ENCODE results near the gene APBB2.

DNA sequence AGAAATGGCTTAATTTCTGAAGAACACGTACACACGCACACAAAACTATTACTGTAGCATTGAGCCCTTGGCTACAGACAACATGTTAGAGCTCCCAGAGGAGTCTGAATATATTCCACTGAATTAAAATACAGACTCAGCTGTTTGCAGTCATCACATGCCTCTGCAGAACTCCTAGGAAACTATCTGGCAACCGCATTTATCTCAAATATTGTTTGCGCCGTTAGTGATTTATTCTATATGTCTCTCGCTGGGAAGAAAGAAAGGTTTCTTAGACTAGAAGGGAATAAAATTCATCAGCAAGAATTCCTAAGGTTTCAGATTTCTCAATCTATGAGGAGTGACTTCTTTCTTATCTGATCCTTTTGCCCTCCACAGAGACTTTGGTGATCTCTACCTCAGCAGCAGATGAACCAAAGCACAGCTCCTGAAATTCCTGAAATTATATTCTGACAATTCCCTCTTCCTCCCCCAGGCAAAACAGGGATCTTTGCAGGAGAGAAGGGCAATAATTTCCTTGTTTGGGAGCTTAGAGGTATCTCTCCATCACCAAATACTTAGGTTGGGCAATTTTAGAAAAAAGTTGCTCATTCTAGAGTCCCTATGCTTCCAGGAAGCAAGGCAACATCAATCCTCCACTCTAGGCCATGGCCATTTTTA is 199.2 kb downstream of the APBB2 start:
- TF ChIP-seq CTCF (IDR thresholded peaks at IDR 0.05): no peak
- TF ChIP-seq EZH2 (IDR thresholded peaks at IDR 0.05; ENCODE audit: borderline replicate concordance, insufficient read depth, low read depth, low read length, poor library complexity, severe bottlenecking): no peak
